Muscle of arm (tissue), 12 donors: Measurements from ENCODE around the gene COL27A1. TPM values are rescaled to one million over a fixed set of nuclear protein-coding genes. Genes with fewer than 3 reads are reported as not detected.

Experiments used
- DNase-seq: peaks from one replicate; pipeline ENCODE4 v3.0.0-alpha.2; 2013
- polyA plus RNA-seq, 12 donors: library from polyadenylated mRNA; unstranded; fragments of 120-200 nt; gene quantifications; one replicate each; pipeline ENCODE4 v1.2.1, GENCODE V29; 2013; ENCODE audit not compliant: insufficient read length in 12 of 12

COL27A1 gene
- polyA plus RNA-seq, 12 donors = 26.0 to 124 (median 34.1) TPM

DNA sequence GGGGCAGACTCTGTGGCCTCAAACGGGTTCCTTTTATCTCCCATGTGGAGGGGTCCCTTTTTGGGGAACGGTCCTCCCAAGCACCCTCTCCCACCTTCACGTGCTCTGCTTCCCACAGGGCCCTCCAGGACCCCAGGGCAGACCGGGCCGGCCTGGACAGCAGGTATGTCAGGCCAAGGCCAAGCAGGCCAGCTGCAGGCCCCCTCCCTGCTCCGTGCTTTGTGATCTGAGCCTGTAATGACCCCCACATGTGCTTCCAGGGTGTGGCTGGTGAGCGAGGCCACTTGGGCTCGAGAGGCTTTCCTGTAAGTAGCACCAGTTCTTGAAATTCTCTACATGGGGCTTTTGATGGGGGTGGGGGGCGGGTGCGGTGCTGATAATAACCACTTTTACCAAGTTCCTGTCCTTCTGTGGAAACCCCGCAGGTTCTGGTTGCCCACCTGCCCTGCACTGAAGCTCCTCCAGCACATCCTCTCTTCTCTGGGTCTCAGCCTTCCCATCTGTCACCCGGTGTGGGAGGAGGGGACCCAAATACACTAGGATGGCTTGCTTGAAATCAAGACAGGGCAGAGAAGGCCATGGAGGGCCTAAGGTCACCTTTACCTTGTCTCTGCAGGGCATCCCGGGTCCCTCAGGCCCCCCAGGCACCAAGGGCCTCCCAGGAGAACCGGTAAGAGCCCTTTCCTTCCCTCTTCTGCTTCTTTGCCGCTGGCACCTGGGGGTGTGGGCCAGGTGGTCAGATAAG, 109.6 kb downstream of the COL27A1 start:
- DNase-seq = no peak

- DNase-seq = no peak
Observed at GRCh38 chr9:114266969-114267368, 111.6 kb downstream of the COL27A1 start.

- DNase-seq = no peak
Observed at GRCh38 chr9:114269023-114269422, 113.7 kb downstream of the COL27A1 start.

DNA sequence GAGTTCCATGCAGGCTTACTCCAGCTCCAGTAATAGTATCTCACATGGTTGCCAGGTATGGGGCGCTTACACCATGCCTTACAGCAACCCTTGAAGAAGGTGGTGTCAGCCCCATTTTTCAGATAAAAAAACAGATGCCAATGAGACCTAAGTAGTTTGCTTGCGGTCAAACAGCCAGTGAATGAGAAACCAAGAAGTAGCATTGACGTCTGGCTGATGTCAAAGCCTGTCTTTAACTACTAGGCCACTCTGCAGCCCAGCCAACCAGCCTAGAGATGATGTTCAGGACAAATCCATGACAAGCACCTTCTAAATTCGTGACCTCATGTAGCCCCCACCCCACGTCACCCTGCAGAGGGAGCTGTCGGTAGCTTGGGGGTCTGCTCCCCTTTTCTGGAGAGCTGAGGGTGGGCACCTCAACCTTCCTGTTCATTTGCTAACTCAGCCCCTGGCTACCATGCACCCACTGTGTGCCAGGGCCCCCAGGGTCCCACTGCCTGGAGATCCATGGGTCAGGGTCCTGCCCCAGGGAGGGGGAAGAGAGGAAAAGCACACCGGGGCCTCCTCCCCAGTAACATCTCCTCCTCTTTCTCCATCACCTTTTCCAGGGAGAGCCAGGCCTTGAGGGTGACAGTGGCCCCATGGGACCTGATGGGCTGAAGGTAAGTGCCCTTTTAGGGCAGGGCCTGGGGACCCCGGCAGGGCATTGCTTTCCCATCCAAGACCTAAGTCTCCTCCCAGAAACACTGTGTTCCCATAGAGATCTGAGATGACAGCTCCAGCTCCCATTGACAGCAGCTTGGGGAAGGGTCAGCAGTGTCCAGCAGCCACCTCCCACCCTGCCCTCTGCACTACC, 115.0 kb downstream of the COL27A1 start:
- DNase-seq = no peak

DNA sequence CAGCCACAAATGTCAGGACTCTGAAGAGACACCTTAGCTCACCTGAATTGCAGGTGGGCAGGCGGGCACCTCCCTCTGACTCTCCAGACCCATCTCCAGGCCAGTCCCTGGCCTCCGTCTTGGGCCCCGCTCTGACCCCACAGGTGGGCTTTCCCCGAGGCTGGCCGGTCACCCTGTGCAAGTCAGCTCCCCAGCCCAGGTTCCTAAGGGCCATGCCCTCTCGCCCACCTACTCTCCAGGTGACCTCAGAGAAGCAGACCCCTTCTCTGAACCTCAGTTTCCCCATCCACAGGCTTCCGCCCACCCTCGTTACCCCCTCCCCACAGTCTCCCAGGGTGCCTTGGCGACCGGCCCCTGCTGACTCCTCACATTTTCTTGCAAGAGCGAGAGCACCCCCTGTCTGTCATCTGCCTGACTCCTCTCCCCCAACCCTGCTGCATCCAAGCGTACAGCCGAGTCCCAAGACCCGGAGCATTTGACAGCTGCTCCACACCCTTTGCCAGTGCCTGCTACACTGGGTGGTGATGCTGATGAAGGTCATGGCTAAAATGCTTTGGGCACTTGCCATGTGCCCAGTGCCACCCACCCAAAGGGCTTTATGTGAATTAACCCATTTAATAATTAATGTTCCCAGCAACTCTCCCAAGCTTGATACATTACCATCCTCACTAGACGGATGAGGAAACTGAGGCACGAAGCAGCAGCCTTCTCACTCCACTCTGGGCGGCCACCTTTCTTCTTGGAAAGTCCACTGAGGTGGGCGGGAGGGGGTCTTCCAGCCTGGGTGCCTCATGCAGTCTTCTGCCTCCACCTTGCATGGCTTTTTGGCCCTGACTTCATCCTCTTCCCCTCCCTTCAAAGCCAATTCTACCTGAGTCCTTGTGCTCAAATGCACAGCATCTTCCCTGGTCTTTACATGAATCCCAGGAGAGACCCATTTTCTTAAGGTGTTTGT, 116.5 kb downstream of the COL27A1 start:
- DNase-seq = no peak

GRCh38 chr9:114272739-114273431, 117.5 kb downstream of the COL27A1 start:
- DNase-seq = no peak

DNA sequence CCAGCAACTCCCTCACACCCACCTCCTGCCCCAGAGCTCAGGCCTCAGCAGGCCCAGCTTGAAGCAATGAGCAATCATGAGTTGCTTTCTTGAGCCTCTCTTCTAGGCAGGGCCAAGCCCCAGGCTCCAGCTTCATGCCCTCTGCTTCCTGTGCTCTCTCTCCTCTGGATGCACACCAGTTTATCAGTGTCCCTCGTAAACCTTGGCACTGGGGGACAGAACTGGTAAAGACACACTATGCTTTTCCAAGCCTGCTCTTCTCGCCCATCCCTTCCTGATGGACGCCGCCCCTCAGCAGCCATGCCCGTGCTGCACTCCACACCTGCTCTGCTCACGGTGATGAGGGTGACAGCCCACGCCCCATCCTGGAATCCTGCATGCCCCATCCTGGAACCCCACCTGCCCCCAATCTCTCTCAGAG, 118.1 kb downstream of the COL27A1 start:
- no peak for DNase-seq

DNA sequence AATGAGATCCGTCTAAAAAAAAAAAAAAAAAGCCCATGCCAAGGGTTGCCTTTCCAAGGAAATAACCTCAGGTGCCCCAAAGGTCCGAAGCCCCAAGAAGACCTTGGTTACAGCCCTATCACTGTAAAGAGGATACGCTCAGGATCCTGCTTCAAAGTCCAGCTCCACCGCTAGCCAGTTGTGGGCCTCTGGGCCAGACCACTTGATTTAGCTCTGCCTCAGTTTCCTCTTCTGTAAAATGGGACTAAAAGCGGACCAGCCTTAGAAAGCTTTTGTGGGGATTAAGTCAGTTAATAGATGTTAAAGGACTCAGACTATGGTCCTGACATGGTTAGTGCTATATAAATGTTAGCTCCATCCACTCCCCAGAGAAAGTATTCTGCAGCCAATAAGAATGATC, 118.9 kb downstream of the COL27A1 start:
- no peak for DNase-seq

GRCh38 chr9:114275246-114276004, 120.1 kb downstream of the COL27A1 start:
- DNase-seq = no peak

GRCh38 chr9:114276908-114277821, 121.8 kb downstream of the COL27A1 start:
- no peak for DNase-seq

DNA sequence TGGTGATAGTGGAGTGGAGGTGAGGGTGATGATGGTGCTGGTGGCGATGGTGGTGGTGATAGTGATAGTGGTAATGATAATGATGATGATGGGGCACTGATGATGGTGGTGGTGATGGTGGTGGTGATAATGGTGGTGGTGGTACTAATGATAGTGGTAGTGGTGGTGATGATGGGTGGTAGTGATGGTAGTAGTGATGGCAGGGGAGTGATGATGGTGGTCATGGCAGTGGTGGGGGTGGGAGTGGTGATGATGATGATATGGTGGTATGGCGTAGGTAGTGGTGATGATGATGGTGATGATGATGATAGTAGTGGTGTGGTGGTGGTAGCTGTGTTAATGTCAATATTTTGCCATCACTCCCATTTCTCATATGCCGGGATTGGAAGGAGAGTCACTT, 123.0 kb downstream of the COL27A1 start:
- no peak for DNase-seq

GRCh38 chr9:114278881-114279570, 123.7 kb downstream of the COL27A1 start:
- DNase-seq = no peak

DNA sequence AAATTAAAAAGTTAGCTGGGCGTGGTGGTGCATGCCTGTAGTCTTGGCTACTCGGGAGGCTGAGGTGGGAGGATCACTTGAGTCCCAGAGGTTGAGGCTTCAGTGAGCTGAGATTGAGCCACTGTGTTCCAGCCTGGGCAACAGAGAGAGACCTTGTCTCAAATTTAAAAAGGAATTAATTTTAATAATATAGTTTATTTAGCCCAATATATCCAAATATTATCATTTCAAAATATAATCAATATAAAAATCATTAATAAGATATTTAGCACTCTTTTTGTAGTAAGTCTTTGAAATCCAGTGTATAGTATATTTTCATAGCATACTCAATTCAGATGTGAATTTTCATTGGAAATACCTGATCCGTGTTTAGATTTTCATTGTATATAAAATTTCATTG, 124.4 kb downstream of the COL27A1 start:
- DNase-seq = no peak

DNA sequence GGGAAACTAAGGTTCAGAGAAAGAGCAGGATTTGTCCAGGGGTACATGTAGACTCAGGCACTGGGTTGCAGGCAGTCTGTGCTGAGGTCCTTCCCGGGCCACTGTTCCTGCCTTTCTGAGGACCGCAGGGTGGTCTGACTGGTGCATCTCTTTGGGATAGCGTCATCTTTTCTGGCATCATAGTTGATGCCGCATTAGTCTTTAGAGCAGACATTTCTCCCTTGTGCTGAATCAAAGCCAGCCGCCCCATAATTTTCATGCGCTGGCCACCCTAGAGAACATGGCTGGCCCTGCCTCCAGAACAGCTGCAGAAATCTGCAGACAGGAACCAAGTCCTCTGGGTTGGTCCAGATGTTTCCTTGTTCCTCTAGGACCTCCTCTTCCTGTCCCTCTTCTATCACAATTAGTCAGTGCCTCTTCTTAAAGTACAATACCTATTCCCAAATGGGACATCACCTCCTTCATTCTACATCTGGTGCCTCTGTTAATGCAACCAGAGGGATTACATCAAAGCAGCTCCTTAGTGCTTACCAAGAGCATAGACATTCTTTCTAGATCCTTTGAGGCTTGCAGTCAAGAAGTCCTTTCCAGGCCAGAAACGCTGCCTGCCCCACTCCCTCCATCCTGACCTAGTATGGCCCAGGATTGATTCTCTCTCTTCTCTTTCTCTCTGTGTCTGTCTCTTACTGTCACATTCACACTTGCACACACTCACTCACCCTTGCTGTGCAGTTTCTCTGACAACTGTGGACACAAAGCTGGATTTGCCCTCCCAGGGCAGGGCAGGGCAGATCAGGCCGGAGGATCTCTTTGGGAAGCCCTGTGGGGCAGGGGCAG, 125.5 kb downstream of the COL27A1 start:
- DNase-seq = peak; percentile 70

DNA sequence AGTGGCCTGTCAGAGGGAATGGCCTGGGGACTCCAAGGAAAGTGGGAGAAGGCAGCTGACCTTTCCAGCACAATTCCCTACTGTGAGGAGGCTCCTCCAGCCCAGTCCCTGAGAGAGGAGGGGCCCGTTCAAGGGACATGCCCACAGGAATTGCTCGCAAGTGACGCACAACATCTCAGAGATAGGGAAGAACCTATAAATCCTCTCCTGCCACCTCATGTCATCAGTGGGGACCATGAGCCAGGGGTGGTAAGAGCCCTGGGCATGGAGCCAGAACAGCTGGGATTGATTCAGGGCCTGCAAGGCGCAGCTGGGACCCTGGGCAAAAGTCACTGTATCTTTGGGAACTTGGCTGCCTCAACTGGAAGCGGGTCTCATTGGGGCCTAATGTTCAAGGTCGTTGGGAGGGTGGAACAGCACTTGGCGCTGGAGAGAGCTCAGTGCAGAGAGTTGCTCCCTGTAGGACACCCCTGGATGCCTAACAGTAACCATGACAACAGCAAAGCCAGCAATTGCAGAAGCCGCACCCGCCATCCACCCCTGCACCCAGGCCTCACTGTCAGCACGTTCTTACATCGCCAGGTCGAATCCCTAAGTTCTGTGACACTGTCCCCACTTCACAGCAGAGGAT, 126.3 kb downstream of the COL27A1 start:
- peak; percentile 84 for DNase-seq

- no peak for DNase-seq
Observed at GRCh38 chr9:114282104-114282485, 126.8 kb downstream of the COL27A1 start.

DNA sequence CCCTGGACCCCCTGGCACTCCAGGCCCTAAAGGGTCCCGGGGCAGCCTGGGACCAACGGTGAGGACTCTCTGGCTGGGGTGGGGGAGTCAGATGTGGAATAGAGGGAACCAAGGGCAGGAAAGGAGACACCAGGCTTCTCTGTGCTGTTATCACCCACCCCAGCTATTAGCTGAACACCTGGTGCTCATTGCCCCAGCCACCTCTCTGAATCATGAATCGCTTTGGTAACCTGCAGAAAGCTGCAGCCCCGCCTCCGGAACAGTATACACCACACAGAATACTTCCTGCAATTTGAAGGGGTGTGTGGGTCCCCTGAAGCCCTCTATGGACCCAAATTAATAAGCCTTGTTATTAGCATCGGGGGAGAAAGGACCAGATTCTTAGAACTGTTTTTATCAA, 127.2 kb downstream of the COL27A1 start:
- DNase-seq = no peak
